Stimulated activated CD4-positive, alpha-beta T cell treated with anti-CD3 and anti-CD28 coated beads, TNF-alpha, amount 100 ng/mL, for 24 hours (primary cell): ENCODE data around the gene VMP1.
"Not testable (repeated sequence)": the region's sequence is repeated elsewhere in the genome, so short reads cannot be mapped to it uniquely, and the experiment has no call there.

Experiments
- DNase-seq, 3 experiments: peaks; one replicate each; pipeline ENCODE4 v3.0.0-alpha.2; 2020; ENCODE audit warnings: low read depth in 3 of 3

The VMP1 gene

DNA sequence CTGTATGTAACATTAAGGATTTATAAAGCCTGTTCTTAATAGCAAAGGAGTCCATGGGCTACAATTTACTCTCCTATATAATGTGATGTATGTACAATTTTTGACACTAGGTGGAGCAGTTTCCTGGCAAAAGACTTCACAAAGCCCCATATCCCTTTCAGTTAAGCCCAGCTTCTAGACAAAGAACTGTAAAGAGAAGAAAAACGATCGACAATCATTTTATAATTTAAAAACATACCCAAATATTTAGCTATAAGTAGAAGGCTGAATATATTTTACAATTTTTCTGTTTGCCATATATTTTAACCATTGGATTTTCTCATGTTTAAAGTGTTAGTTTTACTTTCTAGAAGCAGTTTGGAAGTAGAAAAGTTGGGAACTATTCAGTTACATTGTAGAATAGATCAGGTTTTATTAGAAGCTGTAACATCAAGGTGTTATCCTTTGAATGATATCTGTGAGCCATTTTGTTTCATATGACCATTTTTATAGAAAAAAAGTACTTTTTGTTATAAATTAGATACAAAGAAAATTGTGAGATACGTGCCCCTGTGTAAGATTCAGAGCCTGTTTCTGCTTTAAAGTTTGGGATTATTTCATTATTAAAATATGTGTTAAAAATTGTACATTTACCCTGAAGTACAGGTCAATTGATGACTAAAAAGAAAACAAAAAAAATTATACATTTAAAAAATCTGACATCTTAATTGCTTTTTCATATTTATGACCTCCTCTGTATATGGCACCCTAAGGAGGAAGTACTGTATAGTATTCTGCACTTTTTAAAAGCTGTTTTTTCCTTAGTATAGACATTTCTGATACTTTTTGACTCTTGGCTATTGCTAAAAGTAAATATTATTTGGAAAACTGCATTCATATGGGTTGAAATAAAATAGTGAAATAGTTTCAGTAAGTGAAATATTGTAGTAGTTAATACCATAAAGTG, 46.3 kb downstream of the VMP1 start:
- DNase-seq, result no peak

DNA sequence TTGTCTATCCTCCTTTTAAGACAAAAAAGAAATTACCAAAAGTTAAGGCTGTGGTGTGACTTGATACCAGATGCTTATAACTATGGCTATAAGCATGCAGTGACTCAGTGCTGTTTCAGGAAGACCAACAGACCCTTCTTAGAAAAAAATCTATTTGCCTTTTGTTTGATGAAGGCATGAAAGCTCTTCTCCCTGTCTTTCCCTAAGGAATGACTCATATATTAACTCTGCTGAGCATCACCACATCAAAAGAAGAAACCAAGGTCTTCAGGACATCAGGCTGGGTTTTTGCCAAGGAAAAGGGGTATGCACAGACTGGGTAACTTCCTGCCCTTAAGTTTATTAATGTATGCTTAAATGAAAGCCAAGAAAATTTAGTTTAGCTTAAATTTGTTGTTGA, 47.1 kb downstream of the VMP1 start:
- DNase-seq, result no peak

DNA sequence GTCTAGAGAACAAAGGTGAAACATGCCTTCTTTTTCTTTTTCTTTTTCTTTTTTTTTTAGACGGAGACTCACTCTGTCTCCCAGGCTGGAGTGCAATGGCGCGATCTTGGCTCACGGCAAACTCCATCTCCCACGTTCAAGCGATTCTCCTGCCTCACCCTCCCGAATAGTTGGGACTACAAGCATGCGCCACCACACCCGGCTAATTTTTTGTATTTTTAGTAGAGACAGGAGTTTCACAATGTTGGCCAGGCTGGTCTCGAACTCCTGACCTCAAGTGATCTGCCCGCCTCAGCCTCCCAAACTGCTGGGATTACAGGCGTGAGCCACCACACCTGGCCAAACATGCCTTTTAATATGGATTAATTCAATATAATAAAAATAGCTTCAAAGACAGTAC, 47.6 kb downstream of the VMP1 start:
- DNase-seq, result not testable (repeated sequence)

DNA sequence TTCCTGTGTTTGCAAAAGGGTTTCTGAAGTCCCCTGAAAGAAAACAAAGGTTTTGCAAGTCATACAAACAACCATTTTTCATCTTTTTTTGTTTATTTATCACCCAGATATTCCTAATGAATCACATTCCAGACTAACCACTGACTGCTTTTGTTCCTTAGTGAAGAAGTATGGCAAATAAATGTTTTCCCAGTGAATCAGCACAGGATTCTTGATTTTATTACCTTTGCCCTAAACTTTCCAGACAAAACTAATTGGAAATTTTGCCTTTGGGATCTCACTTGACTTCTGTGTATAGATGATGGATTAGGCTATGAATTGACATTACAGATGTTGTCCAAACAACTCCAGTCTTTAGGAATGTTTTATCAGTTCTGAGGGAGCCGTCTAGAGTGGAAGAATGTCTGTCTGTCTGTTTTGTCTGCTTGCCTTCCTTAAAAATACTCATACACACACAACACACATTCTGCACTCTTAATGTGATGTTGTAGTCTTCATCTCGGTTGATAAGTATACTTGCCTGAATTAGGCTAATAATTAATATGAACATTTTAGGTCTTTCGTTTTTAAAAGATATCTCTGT, 48.9 kb downstream of the VMP1 start:
- DNase-seq, result no peak

DNA sequence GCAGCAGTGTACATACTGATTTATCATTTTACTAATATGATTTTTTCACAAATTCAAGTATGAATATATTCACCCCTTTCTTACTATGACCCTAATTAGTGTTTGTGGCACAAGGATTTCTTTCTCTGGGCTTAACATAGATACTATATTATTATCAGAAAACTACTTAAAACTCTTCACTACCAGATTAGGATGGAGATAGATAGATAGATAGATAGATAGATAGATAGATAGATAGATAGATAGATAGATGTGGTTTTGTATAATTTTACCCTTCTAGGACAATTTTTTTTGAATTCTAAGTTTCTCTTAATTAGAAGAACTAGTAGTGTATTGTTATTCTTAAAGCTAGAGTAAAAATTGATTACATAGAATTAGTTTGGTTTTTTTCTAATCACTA, 49.6 kb downstream of the VMP1 start:
- DNase-seq, result no peak

DNA sequence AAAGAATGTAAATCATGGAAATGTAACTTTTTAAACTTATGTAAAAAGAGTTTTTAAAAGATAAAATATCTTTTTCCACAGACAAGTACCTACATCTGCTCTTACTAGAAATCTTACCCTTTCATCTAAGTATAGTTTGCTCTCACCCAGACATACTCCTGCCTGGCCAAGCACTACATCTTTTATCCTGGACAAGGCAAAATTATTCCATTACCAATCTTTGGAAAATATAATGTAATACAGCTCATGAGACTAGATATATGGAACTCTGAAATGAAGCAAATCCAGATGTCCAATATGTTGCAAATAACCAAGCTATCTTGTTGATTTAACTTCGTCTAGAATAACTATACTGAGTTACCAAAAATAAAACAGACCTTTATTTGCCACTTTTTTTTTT, 50.0 kb downstream of the VMP1 start:
- DNase-seq, result no peak

DNA sequence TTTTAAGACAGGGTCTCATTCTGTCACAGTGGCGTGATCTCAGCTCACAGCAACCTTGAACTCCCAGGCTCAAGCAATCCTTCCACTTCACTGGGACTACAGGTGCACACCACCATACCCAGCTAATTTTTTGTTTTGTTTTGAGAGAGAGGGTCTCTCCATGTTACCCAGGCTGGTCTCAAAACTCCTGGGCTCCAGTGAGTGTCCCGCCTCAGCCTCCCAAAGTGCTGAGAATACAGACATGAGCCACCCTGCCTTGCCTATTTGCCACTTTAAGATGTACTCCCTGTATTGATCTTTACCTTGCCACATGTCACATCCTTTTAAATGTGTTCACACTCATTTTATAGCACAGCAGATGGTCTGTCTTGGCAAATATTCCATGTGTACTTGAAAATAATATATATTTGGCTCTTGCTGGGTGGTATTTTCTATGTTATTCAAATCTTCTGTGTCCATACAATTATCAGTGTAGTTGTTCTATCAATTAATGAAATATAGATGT, 50.5 kb downstream of the VMP1 start:
- DNase-seq, result no peak

DNA sequence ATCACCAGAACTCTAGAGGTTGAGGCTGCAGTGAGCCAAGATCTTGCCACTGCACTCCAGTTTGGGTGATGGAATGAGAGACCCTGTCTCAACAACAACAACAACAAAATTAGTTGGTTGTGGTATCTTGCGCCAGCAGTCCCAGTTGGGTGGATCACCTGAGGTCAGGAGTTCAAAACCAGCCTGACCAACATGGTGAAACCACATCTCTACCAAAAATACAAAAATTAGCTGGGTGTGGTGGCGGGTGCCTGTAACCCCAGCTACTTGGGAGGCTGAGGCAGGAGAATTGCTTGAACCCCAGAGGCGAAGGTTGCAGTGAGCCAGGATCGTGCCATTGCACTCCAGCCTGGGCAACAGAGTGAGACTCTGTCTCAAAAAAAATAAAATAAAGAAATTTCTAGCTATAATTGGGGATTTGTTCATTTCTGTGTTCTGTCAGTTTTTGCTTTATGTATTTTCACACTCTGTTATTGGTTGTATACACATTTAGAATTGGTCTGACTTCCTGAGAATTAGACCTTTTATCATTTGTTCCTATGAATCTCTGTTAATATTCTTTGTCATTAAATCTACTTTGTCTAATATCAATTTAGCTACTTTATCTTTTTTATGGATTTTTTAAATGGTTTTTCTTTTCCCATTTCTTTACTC, 51.7 kb downstream of the VMP1 start:
- DNase-seq, result not testable (repeated sequence)

DNA sequence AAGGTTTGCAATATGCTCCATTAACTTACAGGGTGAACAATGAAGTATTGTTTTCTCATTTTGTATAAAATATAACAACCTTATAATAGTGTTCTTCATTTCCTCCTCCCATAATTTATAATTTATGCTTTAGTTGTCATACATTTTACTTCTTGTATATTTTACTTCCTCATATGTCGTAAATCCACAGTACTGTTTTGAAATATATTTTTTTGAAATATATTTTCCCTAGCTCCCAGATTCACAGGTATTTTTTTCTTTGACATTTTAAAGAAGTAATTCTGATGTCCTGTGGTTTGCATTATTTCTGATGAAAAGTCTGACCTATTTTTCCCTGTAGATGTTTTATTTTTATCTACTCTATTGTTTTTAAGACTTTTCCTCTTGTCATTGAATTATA, 52.7 kb downstream of the VMP1 start:
- no peak for DNase-seq

DNA sequence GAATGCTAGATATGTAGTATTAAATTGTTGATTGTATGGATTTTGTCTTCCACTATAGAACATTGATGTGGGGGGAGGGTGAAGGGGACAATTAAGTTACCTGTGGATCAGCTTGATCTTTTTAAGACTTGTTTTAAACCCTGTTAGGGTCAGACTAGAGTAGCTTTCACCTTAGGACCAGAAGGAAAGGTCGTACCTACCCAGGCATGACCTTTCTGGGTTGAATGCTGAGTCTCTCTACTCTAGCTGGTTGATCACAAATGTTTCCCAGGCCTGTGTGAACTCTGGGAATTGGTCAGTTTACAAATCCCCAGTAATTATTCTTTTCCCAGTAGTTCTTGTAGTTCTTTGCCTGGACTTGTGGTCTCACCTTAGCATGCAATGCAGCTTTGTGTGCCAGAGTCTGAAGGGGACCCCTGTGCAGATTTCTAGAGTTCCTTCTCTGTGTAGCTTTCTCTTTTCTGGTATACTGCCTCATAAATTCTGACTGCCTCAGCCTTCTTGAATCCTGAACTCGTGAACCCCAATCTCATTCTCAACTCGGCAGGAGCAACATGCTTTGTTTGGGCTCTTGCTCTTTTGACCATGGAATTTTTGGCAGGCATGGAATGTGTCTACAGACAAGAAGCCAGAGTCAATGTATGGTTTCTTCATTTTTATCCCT, 54.1 kb downstream of the VMP1 start:
- no peak for DNase-seq

DNA sequence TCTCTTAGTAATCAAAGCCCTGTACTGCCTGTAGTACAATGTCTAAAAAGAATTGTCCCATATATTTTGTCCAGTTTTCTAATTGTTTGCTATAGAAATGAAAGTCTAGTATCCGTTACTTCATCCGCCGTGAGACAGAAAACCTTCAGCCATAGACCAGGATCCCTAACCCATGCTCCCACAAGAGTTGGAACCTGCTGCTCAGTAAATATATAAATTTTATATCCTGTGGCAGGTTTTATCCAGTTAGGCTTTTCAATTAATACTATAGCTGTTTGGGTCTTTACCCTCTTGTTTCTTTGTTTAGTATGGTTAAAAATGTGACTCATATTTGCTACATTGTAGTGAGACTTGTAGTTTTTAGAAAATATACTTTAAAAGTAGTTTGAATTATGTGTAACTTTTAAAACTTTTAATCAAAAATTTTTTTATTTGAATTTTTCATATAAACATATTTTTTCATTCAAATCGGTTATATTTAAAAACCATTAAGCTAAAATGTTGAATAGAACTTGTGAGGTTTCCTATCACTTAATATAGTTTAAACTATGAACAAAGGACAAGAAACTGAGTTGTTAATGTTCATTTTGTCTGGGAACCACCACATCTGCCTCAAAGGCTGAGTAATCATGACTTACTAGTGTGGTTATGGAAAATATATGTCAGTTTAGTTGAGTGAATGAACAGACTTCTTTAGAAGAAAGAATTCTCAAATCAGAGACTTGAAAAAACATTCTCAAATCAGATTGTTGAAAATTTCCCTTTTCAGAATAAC, 54.8 kb downstream of the VMP1 start:
- DNase-seq, result no peak

DNA sequence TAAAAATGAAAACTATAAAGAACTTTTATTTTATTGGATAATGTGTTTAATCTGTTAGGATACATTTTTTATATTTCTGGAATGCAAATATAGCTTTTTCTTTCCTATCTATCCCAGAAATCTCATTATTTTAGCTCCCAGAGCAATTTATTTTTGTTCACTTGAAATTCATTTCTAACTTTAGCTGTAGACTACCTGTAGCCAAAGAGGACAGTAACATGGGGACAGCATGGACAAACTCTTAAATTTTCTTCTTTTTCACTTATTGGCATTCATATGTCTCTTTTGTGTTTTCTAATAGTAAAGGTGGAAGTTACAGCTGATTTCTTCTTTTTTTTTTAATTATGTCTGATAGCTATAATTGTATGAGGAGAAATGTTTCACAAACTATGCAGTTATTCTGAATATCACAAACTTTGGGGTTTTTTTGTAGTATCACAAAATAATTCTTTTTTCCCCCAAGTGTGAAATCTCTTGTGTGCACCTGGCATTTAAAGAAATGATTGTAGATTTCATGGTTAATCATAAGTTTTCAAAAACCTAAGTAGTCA, 55.4 kb downstream of the VMP1 start:
- DNase-seq, result no peak

DNA sequence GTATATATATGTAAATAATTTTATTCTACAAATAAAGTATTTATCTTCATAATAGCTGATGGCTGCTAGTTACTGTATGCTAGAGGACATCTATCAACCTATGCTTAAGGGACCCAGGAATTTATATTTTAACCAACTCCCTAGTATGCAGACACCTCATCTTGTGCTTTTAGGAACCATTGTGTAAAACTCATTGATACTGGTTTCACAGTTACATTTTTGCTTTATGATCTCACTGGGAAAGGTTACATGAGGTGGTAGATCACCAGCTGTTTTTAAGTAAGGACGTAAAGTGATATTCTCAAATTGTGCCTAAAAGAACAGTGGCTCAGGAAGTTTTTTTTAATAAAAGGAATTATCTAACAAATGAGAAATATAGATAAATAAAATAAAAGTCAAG, 56.4 kb downstream of the VMP1 start:
- no peak for DNase-seq

DNA sequence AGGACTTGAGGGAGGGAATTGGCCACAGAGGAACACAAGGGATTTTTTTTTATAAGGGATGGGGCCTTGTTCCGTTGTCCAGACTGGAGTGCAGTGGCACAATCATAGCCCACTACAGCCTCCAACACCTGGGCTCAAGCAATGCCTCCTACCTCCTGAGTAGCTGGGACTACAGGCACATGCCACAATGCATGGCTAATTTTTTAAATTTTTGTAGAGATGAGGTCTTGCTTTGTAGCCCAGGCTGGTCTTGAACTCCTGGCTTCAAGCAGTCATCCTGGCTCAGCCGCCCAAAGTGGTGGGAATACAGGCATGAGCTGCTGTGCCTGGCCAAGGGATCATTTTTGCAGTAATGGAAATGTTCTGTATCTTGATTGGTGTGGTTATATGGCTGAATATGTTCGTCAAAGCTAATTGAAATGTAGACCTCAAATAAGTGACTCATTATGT, 56.9 kb downstream of the VMP1 start:
- DNase-seq, result no peak

DNA sequence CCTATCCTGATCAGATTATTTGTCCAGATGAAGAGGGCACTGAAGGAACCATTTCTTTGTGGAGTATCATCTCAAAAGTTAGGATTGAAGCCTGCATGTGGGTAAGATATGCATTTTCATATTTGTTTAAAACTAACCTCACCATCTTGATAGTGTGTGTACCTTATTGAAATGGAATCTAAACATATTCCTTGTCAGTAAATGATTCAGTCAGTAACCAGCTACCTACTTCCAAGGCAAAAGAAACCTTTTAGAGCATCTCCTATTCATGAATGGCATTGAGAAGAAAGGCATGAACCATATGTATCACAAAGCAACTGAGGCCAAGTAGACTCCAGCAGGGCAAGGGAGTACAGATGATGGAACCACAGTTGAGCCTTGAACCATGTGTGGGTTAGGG, 57.6 kb downstream of the VMP1 start:
- no peak for DNase-seq

DNA sequence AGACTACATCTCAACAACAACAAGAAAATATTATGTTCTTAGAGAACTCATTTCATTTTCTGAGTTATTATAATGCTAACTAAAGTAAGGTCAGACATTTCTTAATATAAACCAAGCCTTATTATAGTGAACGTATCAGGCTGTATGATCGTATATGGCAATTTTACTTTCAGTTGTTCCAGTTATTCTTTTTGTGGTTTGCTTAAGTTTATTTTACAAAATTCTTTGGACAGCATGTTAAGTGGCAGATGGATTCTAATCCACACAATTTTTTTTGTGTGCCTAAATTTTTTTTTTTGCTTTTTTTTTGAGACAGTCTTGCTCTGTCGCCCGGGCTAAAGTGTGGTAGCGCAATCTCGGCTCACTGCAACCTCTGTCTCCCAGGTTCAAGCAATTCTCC, 59.0 kb downstream of the VMP1 start:
- DNase-seq, result no peak

DNA sequence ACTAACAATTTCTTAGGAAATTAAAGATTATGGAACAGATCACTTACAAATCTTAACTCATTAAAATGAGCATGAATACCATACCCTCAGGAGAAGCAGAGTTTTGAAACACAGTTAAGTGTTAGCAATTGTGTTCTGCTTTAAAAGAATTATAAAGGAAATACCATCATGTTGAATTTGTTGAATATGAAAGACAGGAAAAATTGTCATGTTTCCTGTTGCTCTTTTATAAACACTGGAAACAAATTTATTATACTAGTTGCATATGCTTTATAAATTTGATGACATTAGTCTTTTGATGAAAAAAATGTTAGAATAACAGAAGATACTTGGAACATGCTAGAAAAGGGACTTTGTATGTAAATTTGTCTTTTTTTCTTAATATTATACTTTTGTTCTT, 59.7 kb downstream of the VMP1 start:
- no peak for DNase-seq

DNA sequence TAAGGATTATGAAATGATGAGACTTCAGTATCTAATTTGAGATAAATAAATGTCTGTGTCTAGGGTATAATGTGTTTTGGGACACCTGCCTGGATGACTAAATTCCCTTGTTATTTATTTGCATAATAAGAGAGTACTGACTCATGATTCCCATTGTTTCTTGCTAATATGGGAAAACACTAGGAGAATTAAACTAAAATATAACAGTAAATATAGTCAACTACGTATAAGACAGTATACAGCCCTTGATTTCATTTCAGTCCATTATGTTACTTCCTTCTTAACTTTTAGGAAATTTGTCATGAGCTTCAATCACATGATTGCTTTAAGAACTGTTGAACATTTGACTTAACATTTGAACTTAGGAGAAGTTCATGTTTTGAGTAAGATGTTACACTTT, 62.4 kb downstream of the VMP1 start:
- DNase-seq, result no peak

DNA sequence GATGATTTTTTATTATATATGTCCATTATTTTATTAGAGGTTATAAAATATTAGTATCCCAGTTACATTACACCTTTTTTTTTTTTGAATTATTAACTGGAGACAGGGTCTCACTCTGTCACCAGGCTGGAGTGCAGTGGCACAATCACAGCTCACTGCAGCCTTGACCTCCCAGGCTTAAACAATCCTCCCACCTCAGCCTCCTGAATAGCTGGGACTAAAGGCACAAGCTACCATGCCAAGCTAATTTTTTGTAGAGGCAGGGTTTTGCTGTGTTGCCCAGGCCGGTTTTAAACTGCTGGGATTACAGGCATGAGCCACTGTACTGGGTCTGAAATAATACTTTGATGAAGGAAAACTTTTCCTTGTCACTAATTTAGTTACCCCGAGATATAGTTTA, 63.6 kb downstream of the VMP1 start:
- no peak for DNase-seq

DNA sequence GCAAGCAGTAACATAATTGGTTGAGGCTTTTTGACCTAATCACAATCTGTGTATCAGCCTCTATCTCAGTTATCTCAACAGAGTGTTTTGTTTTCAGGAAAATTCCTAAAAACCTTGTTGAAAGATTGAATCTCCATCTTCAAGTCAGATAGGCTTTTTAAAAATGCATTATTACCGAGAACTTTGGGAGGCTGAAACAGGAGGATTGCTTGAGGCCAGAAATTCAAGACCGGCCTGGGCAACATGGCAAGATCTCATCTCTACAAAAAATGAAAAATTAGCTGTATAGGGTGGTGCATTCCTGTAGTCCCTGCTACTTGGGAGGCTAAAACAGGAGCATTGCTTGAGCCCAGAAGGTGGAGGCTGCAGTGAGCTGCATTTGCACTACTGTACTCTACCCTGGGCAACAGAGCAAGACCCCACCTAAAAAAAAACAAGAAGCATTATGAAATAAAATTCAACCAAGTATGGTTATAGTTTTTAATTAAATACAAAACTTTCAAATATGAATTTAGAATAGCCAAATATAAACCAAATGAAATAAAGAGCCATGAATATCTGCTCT, 68.4 kb downstream of the VMP1 start:
- DNase-seq, result no peak

DNA sequence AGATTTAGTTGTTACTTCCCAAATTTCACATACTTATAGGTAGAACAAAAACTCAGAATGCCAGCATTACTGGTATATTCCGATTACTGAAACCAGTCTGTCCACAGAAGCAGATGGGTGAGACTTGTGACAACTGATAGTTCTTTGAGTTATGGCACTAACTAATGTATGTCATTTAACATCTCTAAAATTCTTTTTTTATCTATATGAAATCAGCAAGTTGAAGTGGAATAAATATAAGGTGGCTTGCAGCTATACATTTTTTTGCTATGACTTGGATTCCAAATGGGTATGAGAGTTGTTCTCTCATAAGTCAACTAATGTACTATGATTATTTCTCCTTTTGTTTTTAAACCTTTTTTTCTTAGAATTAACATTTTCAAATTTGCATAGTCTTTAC, 69.1 kb downstream of the VMP1 start:
- DNase-seq, result no peak
